ES-I3 (cell line): ENCODE results near the gene CACNB4.
"Not testable (repeated sequence)": the region's sequence is repeated elsewhere in the genome, so short reads cannot be mapped to it uniquely, and the experiment has no call there.

Source experiments
- H3K36me3 ChIP-seq: 2 replicates; pipeline ENCODE4 v1.6.1; 2013; ENCODE audit warnings: mild to moderate bottlenecking, low read length, control low read depth, moderate library complexity; ENCODE audit not compliant: insufficient read depth
- H3K4me1 ChIP-seq: 2 replicates; pipeline ENCODE4 v1.6.1; 2013; ENCODE audit warnings: mild to moderate bottlenecking, control low read depth, low read length; ENCODE audit not compliant: insufficient read depth
- H3K9ac ChIP-seq: 2 replicates; pipeline ENCODE4 v1.6.1; 2013; ENCODE audit warnings: low read depth, mild to moderate bottlenecking, low read length, moderate library complexity
- H3K9me3 ChIP-seq: 2 replicates; pipeline ENCODE4 v1.6.1; 2013; ENCODE audit warnings: mild to moderate bottlenecking, low read length, moderate library complexity; ENCODE audit not compliant: control insufficient read depth, insufficient read depth

Gene CACNB4

GRCh38 chr2:151904807-151905206, 194.0 kb downstream of the CACNB4 start:
- Histone ChIP-seq H3K36me3 (no peaks in the 10 kb centered on the region), H3K9ac (no peak overlapping the region), H3K9me3 (no peaks in the 10 kb centered on the region), H3K4me1 (peaks cover 2% of the 10 kb centered on the region; the same call in 1 of the 2 replicates)

GRCh38 chr2:151904021-151904420, 194.8 kb downstream of the CACNB4 start:
- peaks cover 2% of the 10 kb centered on the region; the same call in 1 of the 2 replicates for H3K4me1 ChIP-seq
- no peaks in the 10 kb centered on the region for H3K9me3 ChIP-seq
- H3K9ac ChIP-seq: no peak overlapping the region
- H3K36me3 ChIP-seq: no peaks in the 10 kb centered on the region

GRCh38 chr2:151902829-151903228, 196.0 kb downstream of the CACNB4 start:
- Histone ChIP-seq H3K9me3 (no peaks in the 10 kb centered on the region), H3K4me1 (no peaks in the 10 kb centered on the region), H3K9ac (no peak overlapping the region), H3K36me3 (no peaks in the 10 kb centered on the region)

GRCh38 chr2:151900331-151900730, 198.5 kb downstream of the CACNB4 start:
- no peaks in the 10 kb centered on the region for H3K36me3 ChIP-seq
- no peak overlapping the region for H3K9ac ChIP-seq
- no peaks in the 10 kb centered on the region for H3K4me1 ChIP-seq
- H3K9me3 ChIP-seq: no peaks in the 10 kb centered on the region

GRCh38 chr2:151899156-151899555, 199.7 kb downstream of the CACNB4 start:
- no peaks in the 10 kb centered on the region for H3K4me1 ChIP-seq
- H3K36me3 ChIP-seq: no peaks in the 10 kb centered on the region
- H3K9me3 ChIP-seq: no peaks in the 10 kb centered on the region; the same call in 1 of the 2 replicates
- H3K9ac ChIP-seq: no peak overlapping the region

- no peaks in the 10 kb centered on the region for H3K36me3 ChIP-seq
- H3K9me3 ChIP-seq: no peaks in the 10 kb centered on the region; the same call in 1 of the 2 replicates
- H3K9ac ChIP-seq: no peak overlapping the region
- no peaks in the 10 kb centered on the region for H3K4me1 ChIP-seq
Observed at GRCh38 chr2:151891566-151892194, 207.2 kb downstream of the CACNB4 start.

GRCh38 chr2:151887164-151887563, 211.7 kb downstream of the CACNB4 start:
- Histone ChIP-seq H3K4me1 (no peaks in the 10 kb centered on the region), H3K9me3 (no peaks in the 10 kb centered on the region), H3K36me3 (no peaks in the 10 kb centered on the region), H3K9ac (no peak overlapping the region)

- no peak overlapping the region for H3K9ac ChIP-seq
- no peaks in the 10 kb centered on the region for H3K36me3 ChIP-seq
- no peaks in the 10 kb centered on the region for H3K9me3 ChIP-seq
- no peaks in the 10 kb centered on the region for H3K4me1 ChIP-seq
Observed at GRCh38 chr2:151886241-151886640, 212.6 kb downstream of the CACNB4 start.

- no peaks in the 10 kb centered on the region for H3K9me3 ChIP-seq
- H3K9ac ChIP-seq: no peak overlapping the region
- H3K4me1 ChIP-seq: 0 out of 2 replicates have a peak, but pooled peaks cover 9% of the 10 kb centered on the region
- H3K36me3 ChIP-seq: no peaks in the 10 kb centered on the region
Observed at GRCh38 chr2:151882786-151883445, 215.9 kb downstream of the CACNB4 start.

- no peak overlapping the region for H3K9ac ChIP-seq
- no peaks in the 10 kb centered on the region for H3K36me3 ChIP-seq
- H3K4me1 ChIP-seq: 0 out of 2 replicates have a peak, but pooled peaks cover 9% of the 10 kb centered on the region
- H3K9me3 ChIP-seq: no peaks in the 10 kb centered on the region
Observed at GRCh38 chr2:151881342-151881741, 217.5 kb downstream of the CACNB4 start.

GRCh38 chr2:151880586-151880985, 218.3 kb downstream of the CACNB4 start:
- H3K36me3 ChIP-seq: no peaks in the 10 kb centered on the region
- H3K9me3 ChIP-seq: no peaks in the 10 kb centered on the region
- H3K4me1 ChIP-seq: 0 out of 2 replicates have a peak, but pooled peaks cover 9% of the 10 kb centered on the region
- no peak overlapping the region for H3K9ac ChIP-seq

- Histone ChIP-seq H3K36me3 (no peaks in the 10 kb centered on the region), H3K4me1 (0 out of 2 replicates have a peak, but pooled peaks cover 9% of the 10 kb centered on the region), H3K9ac (no peak overlapping the region), H3K9me3 (no peaks in the 10 kb centered on the region)
Observed at GRCh38 chr2:151878655-151879563, 219.9 kb downstream of the CACNB4 start.

GRCh38 chr2:151878204-151878603, 220.6 kb downstream of the CACNB4 start:
- Histone ChIP-seq H3K9ac (no peak overlapping the region), H3K4me1 (0 out of 2 replicates have a peak, but pooled peaks cover 9% of the 10 kb centered on the region), H3K36me3 (no peaks in the 10 kb centered on the region), H3K9me3 (no peaks in the 10 kb centered on the region)

- not testable (repeated sequence) for H3K9ac ChIP-seq, H3K4me1 ChIP-seq, H3K9me3 ChIP-seq, H3K36me3 ChIP-seq
Observed at GRCh38 chr2:151875631-151876030, 223.2 kb downstream of the CACNB4 start.
